Activated naive CD4-positive, alpha-beta T cell treated with anti-CD3 and anti-CD28 coated beads, Interleukin-2, amount 50 U/mL, for 24 hours (primary cell): ENCODE results near the gene SSR1.
"Not testable (repeated sequence)": the region's sequence is repeated elsewhere in the genome, so short reads cannot be mapped to it uniquely, and the experiment has no call there.

Source experiments
- H3K27ac Mint-ChIP-seq: one replicate; pipeline ENCODE4 v1.8.0; 2021; ENCODE audit warnings: mild to moderate bottlenecking, mixed read lengths
- H3K27me3 Mint-ChIP-seq: one replicate; pipeline ENCODE4 v1.8.0; 2021; ENCODE audit warnings: mixed read lengths
- H3K36me3 Mint-ChIP-seq: one replicate; pipeline ENCODE4 v1.8.0; 2021; ENCODE audit warnings: mixed read lengths
- H3K4me1 Mint-ChIP-seq: one replicate; pipeline ENCODE4 v1.8.0; 2021; ENCODE audit warnings: mixed read lengths
- H3K4me3 Mint-ChIP-seq: one replicate; pipeline ENCODE4 v1.8.0; 2021; ENCODE audit warnings: mild to moderate bottlenecking, mixed read lengths
- H3K9me3 Mint-ChIP-seq: one replicate; pipeline ENCODE4 v1.8.0; 2021; ENCODE audit warnings: mixed read lengths

SSR1 gene

GRCh38 chr6:7307533-7307932 is 5.5 kb downstream of the SSR1 start:
- Mint-ChIP-seq H3K36me3 (peaks cover 27% of the 10 kb centered on the region), H3K9me3 (no peaks in the 10 kb centered on the region), H3K27me3 (no peaks in the 10 kb centered on the region), H3K4me1 (peaks cover 60% of the 10 kb centered on the region), H3K4me3 (no peak overlapping the region), H3K27ac (no peak overlapping the region)

- peaks cover 53% of the 10 kb centered on the region for H3K4me1 Mint-ChIP-seq
- no peak overlapping the region for H3K4me3 Mint-ChIP-seq
- no peaks in the 10 kb centered on the region for H3K9me3 Mint-ChIP-seq
These were observed 8.2 kb downstream of the SSR1 start for GRCh38 chr6:7304821-7305220.

GRCh38 chr6:7301702-7302101 is 11.3 kb downstream of the SSR1 start:
- no peak overlapping the region for H3K4me3 Mint-ChIP-seq
- H3K9me3 Mint-ChIP-seq, result no peaks in the 10 kb centered on the region
- peaks cover 33% of the 10 kb centered on the region for H3K4me1 Mint-ChIP-seq
- H3K36me3 Mint-ChIP-seq, result peaks cover 14% of the 10 kb centered on the region
- H3K27me3 Mint-ChIP-seq, result no peaks in the 10 kb centered on the region
- peak overlapping the region; percentile 41 for H3K27ac Mint-ChIP-seq

More at GRCh38 chr6:7304821-7305220, 8.2 kb downstream of the SSR1 start:
- peak overlapping the region; percentile 10 for H3K27ac Mint-ChIP-seq
- H3K36me3 Mint-ChIP-seq, result peaks cover 29% of the 10 kb centered on the region
- no peaks in the 10 kb centered on the region for H3K27me3 Mint-ChIP-seq

GRCh38 chr6:7300926-7301325 is 12.1 kb downstream of the SSR1 start:
- Mint-ChIP-seq H3K27me3 (no peaks in the 10 kb centered on the region), H3K4me1 (peaks cover 40% of the 10 kb centered on the region)

GRCh38 chr6:7298113-7298512 is 14.9 kb downstream of the SSR1 start:
- Mint-ChIP-seq H3K9me3 (no peaks in the 10 kb centered on the region), H3K4me3 (no peak overlapping the region), H3K27ac (no peak overlapping the region), H3K27me3 (no peaks in the 10 kb centered on the region), H3K4me1 (peaks cover 32% of the 10 kb centered on the region), H3K36me3 (peaks cover 13% of the 10 kb centered on the region)

More at GRCh38 chr6:7300926-7301325, 12.1 kb downstream of the SSR1 start:
- Mint-ChIP-seq H3K36me3 (peaks cover 14% of the 10 kb centered on the region), H3K9me3 (no peaks in the 10 kb centered on the region), H3K27ac (peak overlapping the region; percentile 89), H3K4me3 (no peak overlapping the region)

- peak overlapping the region; percentile 41 for H3K27ac Mint-ChIP-seq
- H3K9me3 Mint-ChIP-seq, result no peaks in the 10 kb centered on the region
- H3K27me3 Mint-ChIP-seq, result no peaks in the 10 kb centered on the region
- H3K4me3 Mint-ChIP-seq, result no peak overlapping the region
- H3K36me3 Mint-ChIP-seq, result peaks cover 18% of the 10 kb centered on the region
- peaks cover 35% of the 10 kb centered on the region for H3K4me1 Mint-ChIP-seq
These were observed 16.4 kb downstream of the SSR1 start for GRCh38 chr6:7296602-7297001.

GRCh38 chr6:7295916-7296315 is 17.1 kb downstream of the SSR1 start:
- Mint-ChIP-seq H3K27ac (peak overlapping the region; percentile 37), H3K9me3 (no peaks in the 10 kb centered on the region), H3K27me3 (no peaks in the 10 kb centered on the region), H3K36me3 (peaks cover 12% of the 10 kb centered on the region), H3K4me1 (peaks cover 28% of the 10 kb centered on the region), H3K4me3 (no peak overlapping the region)

GRCh38 chr6:7292596-7293255 is 20.3 kb downstream of the SSR1 start:
- H3K27me3 Mint-ChIP-seq, result no peaks in the 10 kb centered on the region
- peaks cover 20% of the 10 kb centered on the region for H3K4me1 Mint-ChIP-seq
- peaks cover 13% of the 10 kb centered on the region for H3K36me3 Mint-ChIP-seq

GRCh38 chr6:7290079-7290478 is 22.9 kb downstream of the SSR1 start:
- Mint-ChIP-seq H3K27ac (peak overlapping the region; percentile 35), H3K4me3 (no peak overlapping the region)

More at GRCh38 chr6:7292596-7293255, 20.3 kb downstream of the SSR1 start:
- peak overlapping the region; percentile 74 for H3K27ac Mint-ChIP-seq
- H3K4me3 Mint-ChIP-seq, result no peak overlapping the region
- no peaks in the 10 kb centered on the region for H3K9me3 Mint-ChIP-seq

GRCh38 chr6:7285416-7285815 is 27.6 kb downstream of the SSR1 start:
- Mint-ChIP-seq H3K27ac (no peak overlapping the region), H3K4me3 (no peak overlapping the region), H3K36me3 (peaks cover 11% of the 10 kb centered on the region)

More at GRCh38 chr6:7290079-7290478, 22.9 kb downstream of the SSR1 start:
- H3K27me3 Mint-ChIP-seq, result no peaks in the 10 kb centered on the region
- H3K9me3 Mint-ChIP-seq, result no peaks in the 10 kb centered on the region
- peaks cover 15% of the 10 kb centered on the region for H3K36me3 Mint-ChIP-seq
- peaks cover 11% of the 10 kb centered on the region for H3K4me1 Mint-ChIP-seq

GRCh38 chr6:7283676-7284075 is 29.3 kb downstream of the SSR1 start:
- H3K4me3 Mint-ChIP-seq, result no peak overlapping the region
- H3K9me3 Mint-ChIP-seq, result no peaks in the 10 kb centered on the region
- H3K36me3 Mint-ChIP-seq, result peaks cover 11% of the 10 kb centered on the region
- peak overlapping the region; percentile 57 for H3K27ac Mint-ChIP-seq
- no peaks in the 10 kb centered on the region for H3K27me3 Mint-ChIP-seq
- peaks cover 32% of the 10 kb centered on the region for H3K4me1 Mint-ChIP-seq

More at GRCh38 chr6:7285416-7285815, 27.6 kb downstream of the SSR1 start:
- no peaks in the 10 kb centered on the region for H3K27me3 Mint-ChIP-seq
- peaks cover 29% of the 10 kb centered on the region for H3K4me1 Mint-ChIP-seq
- no peaks in the 10 kb centered on the region for H3K9me3 Mint-ChIP-seq

GRCh38 chr6:7282097-7282906 is 30.7 kb downstream of the SSR1 start:
- Mint-ChIP-seq H3K27me3 (no peaks in the 10 kb centered on the region), H3K4me1 (peaks cover 32% of the 10 kb centered on the region), H3K9me3 (no peaks in the 10 kb centered on the region), H3K4me3 (peak overlapping the region; percentile 53), H3K36me3 (peaks cover 7% of the 10 kb centered on the region), H3K27ac (peak overlapping the region; percentile 95)

- Mint-ChIP-seq H3K27ac (no peak overlapping the region), H3K27me3 (no peaks in the 10 kb centered on the region), H3K4me1 (peaks cover 12% of the 10 kb centered on the region), H3K36me3 (no peaks in the 10 kb centered on the region), H3K4me3 (no peak overlapping the region), H3K9me3 (no peaks in the 10 kb centered on the region)
These were observed 36.8 kb downstream of the SSR1 start for GRCh38 chr6:7276199-7276524.

GRCh38 chr6:7274525-7274924 is 38.5 kb downstream of the SSR1 start:
- not testable (repeated sequence) for H3K27me3 Mint-ChIP-seq, H3K36me3 Mint-ChIP-seq, H3K4me3 Mint-ChIP-seq, H3K9me3 Mint-ChIP-seq, H3K27ac Mint-ChIP-seq, H3K4me1 Mint-ChIP-seq

GRCh38 chr6:7273709-7274108 is 39.3 kb downstream of the SSR1 start:
- H3K27me3 Mint-ChIP-seq, result no peaks in the 10 kb centered on the region
- H3K4me3 Mint-ChIP-seq, result no peak overlapping the region
- H3K9me3 Mint-ChIP-seq, result no peaks in the 10 kb centered on the region
- no peaks in the 10 kb centered on the region for H3K36me3 Mint-ChIP-seq
- peaks cover 5% of the 10 kb centered on the region for H3K4me1 Mint-ChIP-seq
- H3K27ac Mint-ChIP-seq, result no peak overlapping the region

GRCh38 chr6:7271205-7271534 is 41.8 kb downstream of the SSR1 start:
- Mint-ChIP-seq H3K9me3 (no peaks in the 10 kb centered on the region), H3K4me1 (peaks cover 5% of the 10 kb centered on the region), H3K27me3 (no peaks in the 10 kb centered on the region), H3K27ac (peak overlapping the region; percentile 51), H3K36me3 (no peaks in the 10 kb centered on the region), H3K4me3 (no peak overlapping the region)
